ENCODE results near the gene GPT2. TPM values are rescaled to one million over a fixed set of nuclear protein-coding genes. Genes with fewer than 3 reads are reported as not detected.

Gene GPT2
- total RNA-seq, 1 experiment from 2014 or later: 81.8 TPM

DNA sequence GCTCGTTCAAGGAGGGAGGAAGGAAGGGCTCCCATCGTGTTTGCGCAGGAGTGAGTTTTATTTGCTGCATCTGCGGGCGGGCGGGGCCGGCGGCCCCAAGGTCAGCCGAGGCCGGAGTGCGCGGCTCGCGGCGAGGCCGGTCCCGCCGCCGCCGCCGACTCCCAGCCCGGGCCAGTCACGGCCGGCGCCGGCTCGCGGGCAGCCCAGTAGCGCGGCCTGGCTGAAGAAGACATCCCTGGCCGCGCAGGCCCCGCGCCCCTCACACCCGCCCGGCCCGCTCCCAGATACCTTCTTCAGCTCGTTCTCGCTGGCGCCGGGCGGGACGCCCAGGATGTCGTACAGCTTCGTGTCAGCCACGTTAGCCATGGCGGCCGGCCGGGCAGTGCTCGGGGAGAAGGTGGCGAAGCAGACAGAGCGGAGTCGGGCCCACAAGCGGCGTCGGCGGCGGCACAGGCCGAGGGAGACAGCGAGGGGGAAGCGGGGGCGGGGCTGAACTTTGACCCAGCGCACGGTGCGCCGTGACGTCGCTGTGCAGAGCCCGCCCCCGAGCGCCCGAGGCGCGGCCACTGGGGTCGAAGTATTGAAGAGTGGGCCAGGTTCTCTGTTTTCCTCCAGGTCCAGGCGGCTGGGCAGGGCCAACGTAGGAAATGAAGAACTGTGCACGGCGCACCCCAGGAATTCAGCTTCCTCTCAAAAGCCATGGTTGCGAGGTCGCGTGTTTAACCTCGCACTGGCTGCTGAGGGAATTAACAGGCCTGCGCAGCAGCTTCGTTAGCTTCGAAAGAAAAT lies 89.2 kb downstream of the GPT2 start, which contains the start of gene DNAJA2 (continued):
- TF ChIP-seq, protein P1, sequence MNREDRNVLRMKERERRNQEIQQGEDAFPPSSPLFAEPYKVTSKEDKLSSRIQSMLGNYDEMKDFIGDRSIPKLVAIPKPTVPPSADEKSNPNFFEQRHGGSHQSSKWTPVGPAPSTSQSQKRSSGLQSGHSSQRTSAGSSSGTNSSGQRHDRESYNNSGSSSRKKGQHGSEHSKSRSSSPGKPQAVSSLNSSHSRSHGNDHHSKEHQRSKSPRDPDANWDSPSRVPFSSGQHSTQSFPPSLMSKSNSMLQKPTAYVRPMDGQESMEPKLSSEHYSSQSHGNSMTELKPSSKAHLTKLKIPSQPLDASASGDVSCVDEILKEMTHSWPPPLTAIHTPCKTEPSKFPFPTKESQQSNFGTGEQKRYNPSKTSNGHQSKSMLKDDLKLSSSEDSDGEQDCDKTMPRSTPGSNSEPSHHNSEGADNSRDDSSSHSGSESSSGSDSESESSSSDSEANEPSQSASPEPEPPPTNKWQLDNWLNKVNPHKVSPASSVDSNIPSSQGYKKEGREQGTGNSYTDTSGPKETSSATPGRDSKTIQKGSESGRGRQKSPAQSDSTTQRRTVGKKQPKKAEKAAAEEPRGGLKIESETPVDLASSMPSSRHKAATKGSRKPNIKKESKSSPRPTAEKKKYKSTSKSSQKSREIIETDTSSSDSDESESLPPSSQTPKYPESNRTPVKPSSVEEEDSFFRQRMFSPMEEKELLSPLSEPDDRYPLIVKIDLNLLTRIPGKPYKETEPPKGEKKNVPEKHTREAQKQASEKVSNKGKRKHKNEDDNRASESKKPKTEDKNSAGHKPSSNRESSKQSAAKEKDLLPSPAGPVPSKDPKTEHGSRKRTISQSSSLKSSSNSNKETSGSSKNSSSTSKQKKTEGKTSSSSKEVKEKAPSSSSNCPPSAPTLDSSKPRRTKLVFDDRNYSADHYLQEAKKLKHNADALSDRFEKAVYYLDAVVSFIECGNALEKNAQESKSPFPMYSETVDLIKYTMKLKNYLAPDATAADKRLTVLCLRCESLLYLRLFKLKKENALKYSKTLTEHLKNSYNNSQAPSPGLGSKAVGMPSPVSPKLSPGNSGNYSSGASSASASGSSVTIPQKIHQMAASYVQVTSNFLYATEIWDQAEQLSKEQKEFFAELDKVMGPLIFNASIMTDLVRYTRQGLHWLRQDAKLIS (CRISPR knock-in tag; IDR thresholded peaks at IDR 0.05; ENCODE audit: borderline replicate concordance): no peak
- no peak for TF ChIP-seq ZBTB21 (CRISPR knock-in tag; IDR thresholded peaks at IDR 0.05; ENCODE audit: borderline replicate concordance)
- peak; percentile 51; the same call in 1 of the 2 replicates for TF ChIP-seq TEAD1 (CRISPR knock-in tag; IDR thresholded peaks at IDR 0.05)
- TF ChIP-seq ATF1 (CRISPR knock-in tag; IDR thresholded peaks at IDR 0.05): no peak
- TF ChIP-seq SP1 (CRISPR knock-in tag; conservative IDR thresholded peaks at IDR 0.05): peak; percentile 96
- no peak for TF ChIP-seq NFYB (CRISPR knock-in tag; conservative IDR thresholded peaks at IDR 0.05; ENCODE audit: low read depth)
- no peak for TF ChIP-seq ZNF671 (CRISPR knock-in tag; IDR thresholded peaks at IDR 0.05)
- TF ChIP-seq, protein P2, sequence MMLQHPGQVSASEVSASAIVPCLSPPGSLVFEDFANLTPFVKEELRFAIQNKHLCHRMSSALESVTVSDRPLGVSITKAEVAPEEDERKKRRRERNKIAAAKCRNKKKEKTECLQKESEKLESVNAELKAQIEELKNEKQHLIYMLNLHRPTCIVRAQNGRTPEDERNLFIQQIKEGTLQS (CRISPR knock-in tag; conservative IDR thresholded peaks at IDR 0.05): no peak

DNA sequence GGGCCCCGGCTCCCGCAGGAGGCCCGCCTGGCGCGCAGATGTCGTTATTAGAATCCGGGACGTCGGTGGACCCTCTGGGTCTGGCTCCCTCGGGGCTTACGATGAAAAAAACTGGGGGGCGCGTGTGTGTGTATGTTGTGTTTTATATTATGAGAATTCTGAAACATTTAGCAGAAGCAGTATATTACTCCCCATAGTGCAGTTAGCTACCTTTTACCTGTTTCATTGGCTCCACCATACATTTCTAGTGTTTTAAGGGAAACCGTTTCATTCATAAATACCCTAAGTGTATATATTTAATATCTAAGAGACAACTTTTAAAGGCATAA lies 89.8 kb downstream of the GPT2 start:
- H3K27ac Mint-ChIP-seq: peak overlapping the region; percentile 90
- no peaks in the 10 kb centered on the region for H3K9me3 Mint-ChIP-seq
- ATAC-seq (no peak; the same call in 1 of the 2 replicates), DNase-seq (ENCODE audit: low spot score) (no peak)
- H3K36me3 Mint-ChIP-seq: peaks cover 26% of the 10 kb centered on the region
- ChIA-PET CTCF (interaction anchor here (0.9 to 2.4 kb wide), 6 partner anchors 23 to 170 kb away, joined by 3 to 11 read pairs (median 5); partner anchors contain the start of gene NETO2), POLR2A (interaction anchor here (0.7 to 1.4 kb wide), 4 partner anchors 56 to 170 kb away, joined by 3 to 5 read pairs (median 3); partner anchors contain the start of gene NETO2)
- TF ChIP-seq FOXP1 (CRISPR knock-in tag; IDR thresholded peaks at IDR 0.05; ENCODE audit: borderline replicate concordance) (no peak), JUN (CRISPR knock-in tag; IDR thresholded peaks at IDR 0.05) (0 out of 2 replicates have a peak, but pooled peaks have one; percentile 4), NFATC4 (CRISPR knock-in tag; IDR thresholded peaks at IDR 0.05) (no peak)
- TF ChIP-seq, protein P3, sequence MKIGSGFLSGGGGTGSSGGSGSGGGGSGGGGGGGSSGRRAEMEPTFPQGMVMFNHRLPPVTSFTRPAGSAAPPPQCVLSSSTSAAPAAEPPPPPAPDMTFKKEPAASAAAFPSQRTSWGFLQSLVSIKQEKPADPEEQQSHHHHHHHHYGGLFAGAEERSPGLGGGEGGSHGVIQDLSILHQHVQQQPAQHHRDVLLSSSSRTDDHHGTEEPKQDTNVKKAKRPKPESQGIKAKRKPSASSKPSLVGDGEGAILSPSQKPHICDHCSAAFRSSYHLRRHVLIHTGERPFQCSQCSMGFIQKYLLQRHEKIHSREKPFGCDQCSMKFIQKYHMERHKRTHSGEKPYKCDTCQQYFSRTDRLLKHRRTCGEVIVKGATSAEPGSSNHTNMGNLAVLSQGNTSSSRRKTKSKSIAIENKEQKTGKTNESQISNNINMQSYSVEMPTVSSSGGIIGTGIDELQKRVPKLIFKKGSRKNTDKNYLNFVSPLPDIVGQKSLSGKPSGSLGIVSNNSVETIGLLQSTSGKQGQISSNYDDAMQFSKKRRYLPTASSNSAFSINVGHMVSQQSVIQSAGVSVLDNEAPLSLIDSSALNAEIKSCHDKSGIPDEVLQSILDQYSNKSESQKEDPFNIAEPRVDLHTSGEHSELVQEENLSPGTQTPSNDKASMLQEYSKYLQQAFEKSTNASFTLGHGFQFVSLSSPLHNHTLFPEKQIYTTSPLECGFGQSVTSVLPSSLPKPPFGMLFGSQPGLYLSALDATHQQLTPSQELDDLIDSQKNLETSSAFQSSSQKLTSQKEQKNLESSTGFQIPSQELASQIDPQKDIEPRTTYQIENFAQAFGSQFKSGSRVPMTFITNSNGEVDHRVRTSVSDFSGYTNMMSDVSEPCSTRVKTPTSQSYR (CRISPR knock-in tag; IDR thresholded peaks at IDR 0.05): no peak
- TF ChIP-seq, protein P4, sequence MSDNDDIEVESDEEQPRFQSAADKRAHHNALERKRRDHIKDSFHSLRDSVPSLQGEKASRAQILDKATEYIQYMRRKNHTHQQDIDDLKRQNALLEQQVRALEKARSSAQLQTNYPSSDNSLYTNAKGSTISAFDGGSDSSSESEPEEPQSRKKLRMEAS (CRISPR knock-in tag; IDR thresholded peaks at IDR 0.05): 0 out of 2 replicates have a peak, but pooled peaks have one; percentile 5
- H3K4me1 Mint-ChIP-seq: peaks cover 50% of the 10 kb centered on the region
- no peaks in the 10 kb centered on the region for H3K27me3 Mint-ChIP-seq (ENCODE audit: low read depth)
- peak overlapping the region; percentile 84 for H3K4me3 Mint-ChIP-seq

DNA sequence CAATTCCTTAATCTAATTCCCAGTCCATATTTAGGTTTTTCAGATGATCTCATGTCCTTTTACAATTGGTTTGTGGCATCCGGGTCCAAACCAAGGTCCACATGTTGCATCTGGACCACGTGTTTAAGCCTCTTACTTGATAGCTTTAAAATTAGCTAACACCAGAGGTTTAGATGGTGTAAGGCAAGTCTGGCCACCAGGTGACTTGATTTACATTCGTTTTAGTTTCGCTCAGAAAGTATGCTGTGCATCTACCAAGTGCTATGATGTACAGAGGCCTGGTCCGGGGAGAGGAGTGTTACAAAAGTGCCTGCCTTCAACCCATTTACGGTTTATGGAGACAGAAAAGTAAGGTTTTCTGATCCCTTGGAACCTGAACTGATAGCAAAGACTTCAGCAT lies 90.2 kb downstream of the GPT2 start:
- ATAC-seq: no peak
- H3K4me3 Mint-ChIP-seq: peak overlapping the region; percentile 84
- H3K36me3 Mint-ChIP-seq: peaks cover 22% of the 10 kb centered on the region
- no peak for DNase-seq (ENCODE audit: low spot score)
- ChIA-PET CTCF (interaction anchor here (0.9 to 1.9 kb wide), 5 partner anchors 24 to 169 kb away, joined by 3 to 9 read pairs (median 4); partner anchors contain the start of gene NETO2), POLR2A (interaction anchor here (0.7 to 1.0 kb wide), 2 partner anchors 57 to 73 kb away, joined by 3 read pairs; no protein-coding TSS in a partner anchor)
- no peaks in the 10 kb centered on the region for H3K9me3 Mint-ChIP-seq
- H3K27ac Mint-ChIP-seq: peak overlapping the region; percentile 90
- H3K27me3 Mint-ChIP-seq (ENCODE audit: low read depth): no peaks in the 10 kb centered on the region
- peaks cover 46% of the 10 kb centered on the region for H3K4me1 Mint-ChIP-seq
- TF ChIP-seq FOXP4 (CRISPR knock-in tag; IDR thresholded peaks at IDR 0.05) (no peak), ZNF219 (CRISPR knock-in tag; IDR thresholded peaks at IDR 0.05; ENCODE audit: borderline replicate concordance) (no peak), PRDM15 (CRISPR knock-in tag; IDR thresholded peaks at IDR 0.05) (no peak), GRHL2 (CRISPR knock-in tag; IDR thresholded peaks at IDR 0.05; ENCODE audit: insufficient replicate concordance, severe bottlenecking) (no peak)
- TF ChIP-seq, protein P5, sequence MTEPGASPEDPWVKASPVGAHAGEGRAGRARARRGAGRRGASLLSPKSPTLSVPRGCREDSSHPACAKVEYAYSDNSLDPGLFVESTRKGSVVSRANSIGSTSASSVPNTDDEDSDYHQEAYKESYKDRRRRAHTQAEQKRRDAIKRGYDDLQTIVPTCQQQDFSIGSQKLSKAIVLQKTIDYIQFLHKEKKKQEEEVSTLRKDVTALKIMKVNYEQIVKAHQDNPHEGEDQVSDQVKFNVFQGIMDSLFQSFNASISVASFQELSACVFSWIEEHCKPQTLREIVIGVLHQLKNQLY (CRISPR knock-in tag; IDR thresholded peaks at IDR 0.05): no peak

All from WTC11 (cell line).